ENCODE measurements around the gene HOXB1.

GRCh38 chr17:48540213-48540612 is 9.4 kb upstream of the HOXB1 start:
- TF ChIP-seq, protein P1, sequence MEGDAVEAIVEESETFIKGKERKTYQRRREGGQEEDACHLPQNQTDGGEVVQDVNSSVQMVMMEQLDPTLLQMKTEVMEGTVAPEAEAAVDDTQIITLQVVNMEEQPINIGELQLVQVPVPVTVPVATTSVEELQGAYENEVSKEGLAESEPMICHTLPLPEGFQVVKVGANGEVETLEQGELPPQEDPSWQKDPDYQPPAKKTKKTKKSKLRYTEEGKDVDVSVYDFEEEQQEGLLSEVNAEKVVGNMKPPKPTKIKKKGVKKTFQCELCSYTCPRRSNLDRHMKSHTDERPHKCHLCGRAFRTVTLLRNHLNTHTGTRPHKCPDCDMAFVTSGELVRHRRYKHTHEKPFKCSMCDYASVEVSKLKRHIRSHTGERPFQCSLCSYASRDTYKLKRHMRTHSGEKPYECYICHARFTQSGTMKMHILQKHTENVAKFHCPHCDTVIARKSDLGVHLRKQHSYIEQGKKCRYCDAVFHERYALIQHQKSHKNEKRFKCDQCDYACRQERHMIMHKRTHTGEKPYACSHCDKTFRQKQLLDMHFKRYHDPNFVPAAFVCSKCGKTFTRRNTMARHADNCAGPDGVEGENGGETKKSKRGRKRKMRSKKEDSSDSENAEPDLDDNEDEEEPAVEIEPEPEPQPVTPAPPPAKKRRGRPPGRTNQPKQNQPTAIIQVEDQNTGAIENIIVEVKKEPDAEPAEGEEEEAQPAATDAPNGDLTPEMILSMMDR (IDR thresholded peaks at IDR 0.05), result no peak
- TF ChIP-seq POLR2A (IDR thresholded peaks at IDR 0.05), result no peak
